Stimulated activated CD4-positive, alpha-beta T cell treated with anti-CD3 and anti-CD28 coated beads, Interleukin-2, amount 100 ng/mL, for 4 hours (primary cell): ENCODE results near the gene CDH2.

Experiments
- DNase-seq: peaks from one replicate; pipeline ENCODE4 v3.0.0-alpha.2; 2020; ENCODE audit warnings: low read depth

Gene CDH2

GRCh38 chr18:28176948-28177827 is at the start of gene CDH2:
TSS of gene CDH2 (minus strand) at chr18:28177130. CDS start at chr18:28177022, 108 bp downstream.
- DNase-seq = no peak

GRCh38 chr18:28212060-28212459 is 35.1 kb upstream of the CDH2 start:
- no peak for DNase-seq

- DNase-seq = no peak
These were observed 31.9 kb upstream of the CDH2 start for GRCh38 chr18:28208712-28209265.

- no peak for DNase-seq
These were observed 31.3 kb upstream of the CDH2 start for GRCh38 chr18:28208268-28208667.

- DNase-seq = no peak
These were observed 27.2 kb upstream of the CDH2 start for GRCh38 chr18:28204154-28204553.

GRCh38 chr18:28201056-28201455 is 24.1 kb upstream of the CDH2 start:
- no peak for DNase-seq

- DNase-seq = no peak
These were observed 21.7 kb upstream of the CDH2 start for GRCh38 chr18:28198620-28199019.

GRCh38 chr18:28193177-28193778 is 16.3 kb upstream of the CDH2 start:
- DNase-seq = no peak

- DNase-seq = no peak
These were observed 12.7 kb upstream of the CDH2 start for GRCh38 chr18:28189400-28190239.

- DNase-seq = no peak
These were observed 8.2 kb upstream of the CDH2 start for GRCh38 chr18:28185121-28185520.

- no peak for DNase-seq
These were observed 6.6 kb upstream of the CDH2 start for GRCh38 chr18:28183418-28184078.

- no peak for DNase-seq
These were observed 4.7 kb upstream of the CDH2 start for GRCh38 chr18:28181616-28182015.

- DNase-seq = no peak
These were observed 1.8 kb upstream of the CDH2 start for GRCh38 chr18:28178720-28179119.

- no peak for DNase-seq
These were observed 1.1 kb upstream of the CDH2 start for GRCh38 chr18:28177828-28178635.

- no peak for DNase-seq
These were observed 307 bp downstream of the CDH2 start for GRCh38 chr18:28176698-28176947.

GRCh38 chr18:28175930-28176697 is 816 bp downstream of the CDH2 start:
- no peak for DNase-seq

GRCh38 chr18:28175150-28175929 is 1.6 kb downstream of the CDH2 start:
- DNase-seq = no peak

- no peak for DNase-seq
These were observed 2.6 kb downstream of the CDH2 start for GRCh38 chr18:28174181-28174905.

- DNase-seq = no peak
These were observed 5.1 kb downstream of the CDH2 start for GRCh38 chr18:28171837-28172236.
